Brain microvascular endothelial cell (primary cell): ENCODE data around the gene WDR27.

Experiments used
- DNase-seq: peaks from one replicate; pipeline ENCODE4 v3.0.0-alpha.2; 2020
- H3K27ac ChIP-seq: fragments of 250-450 bp; sonication (Bioruptor Pico); 2 replicates; pipeline ENCODE4 v1.5.1; 2020; ENCODE audit warnings: mild to moderate bottlenecking, moderate library complexity
- H3K27me3 ChIP-seq: fragments of 250-450 bp; sonication (Bioruptor Pico); replicated peaks from 2 replicates; pipeline ENCODE4 v1.5.1; 2020; ENCODE audit warnings: mild to moderate bottlenecking
- H3K36me3 ChIP-seq: fragments of 250-450 bp; sonication (Bioruptor Pico); replicated peaks from 2 replicates; pipeline ENCODE4 v1.5.1; 2020; ENCODE audit warnings: mild to moderate bottlenecking
- H3K4me3 ChIP-seq: 2 replicates; pipeline ENCODE4 v1.5.1; 2011; ENCODE audit warnings: low read depth, mild to moderate bottlenecking, control low read depth, low read length, moderate library complexity
- in situ Hi-C: cut with HindIII; loops from 2 replicates; pipeline ENCODE4 v1.10.0; 2017; ENCODE audit warnings: low sequenced_read_pairs, low pct_ligation_motif_present
- TF ChIP-seq, protein P1 (sequence below): IDR thresholded peaks from 2 replicates; pipeline ENCODE4 v1.5.1; 2011; ENCODE audit warnings: low read depth, mild to moderate bottlenecking, moderate library complexity, low read length, control low read depth, inconsistent platforms; ENCODE audit errors: missing control alignments

Gene WDR27

DNA sequence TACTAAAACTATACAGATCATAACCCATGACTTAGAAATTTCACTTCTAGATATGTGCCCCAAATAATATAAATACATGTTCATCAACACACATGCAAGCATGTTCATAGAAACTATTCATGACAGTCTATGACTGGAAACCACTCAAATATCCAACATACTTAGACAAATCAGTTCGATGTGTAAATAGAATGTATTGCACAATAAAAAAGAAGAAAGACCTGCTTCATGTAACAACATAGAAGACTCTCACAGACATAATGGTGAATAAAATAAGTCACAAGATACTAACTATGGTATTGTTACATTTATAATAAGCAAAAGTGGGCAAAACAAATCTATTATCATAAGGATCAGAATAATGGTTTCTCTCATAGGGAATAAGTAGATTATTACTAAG, 284.7 kb downstream of the WDR27 start:
- Histone ChIP-seq H3K27me3 (no peaks in the 10 kb centered on the region), H3K4me3 (no peak overlapping the region), H3K36me3 (no peaks in the 10 kb centered on the region), H3K27ac (no peak overlapping the region)
- DNase-seq, result no peak
- in situ Hi-C loops, result no loop called here
- TF ChIP-seq, protein P1, sequence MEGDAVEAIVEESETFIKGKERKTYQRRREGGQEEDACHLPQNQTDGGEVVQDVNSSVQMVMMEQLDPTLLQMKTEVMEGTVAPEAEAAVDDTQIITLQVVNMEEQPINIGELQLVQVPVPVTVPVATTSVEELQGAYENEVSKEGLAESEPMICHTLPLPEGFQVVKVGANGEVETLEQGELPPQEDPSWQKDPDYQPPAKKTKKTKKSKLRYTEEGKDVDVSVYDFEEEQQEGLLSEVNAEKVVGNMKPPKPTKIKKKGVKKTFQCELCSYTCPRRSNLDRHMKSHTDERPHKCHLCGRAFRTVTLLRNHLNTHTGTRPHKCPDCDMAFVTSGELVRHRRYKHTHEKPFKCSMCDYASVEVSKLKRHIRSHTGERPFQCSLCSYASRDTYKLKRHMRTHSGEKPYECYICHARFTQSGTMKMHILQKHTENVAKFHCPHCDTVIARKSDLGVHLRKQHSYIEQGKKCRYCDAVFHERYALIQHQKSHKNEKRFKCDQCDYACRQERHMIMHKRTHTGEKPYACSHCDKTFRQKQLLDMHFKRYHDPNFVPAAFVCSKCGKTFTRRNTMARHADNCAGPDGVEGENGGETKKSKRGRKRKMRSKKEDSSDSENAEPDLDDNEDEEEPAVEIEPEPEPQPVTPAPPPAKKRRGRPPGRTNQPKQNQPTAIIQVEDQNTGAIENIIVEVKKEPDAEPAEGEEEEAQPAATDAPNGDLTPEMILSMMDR, result no peak

DNA sequence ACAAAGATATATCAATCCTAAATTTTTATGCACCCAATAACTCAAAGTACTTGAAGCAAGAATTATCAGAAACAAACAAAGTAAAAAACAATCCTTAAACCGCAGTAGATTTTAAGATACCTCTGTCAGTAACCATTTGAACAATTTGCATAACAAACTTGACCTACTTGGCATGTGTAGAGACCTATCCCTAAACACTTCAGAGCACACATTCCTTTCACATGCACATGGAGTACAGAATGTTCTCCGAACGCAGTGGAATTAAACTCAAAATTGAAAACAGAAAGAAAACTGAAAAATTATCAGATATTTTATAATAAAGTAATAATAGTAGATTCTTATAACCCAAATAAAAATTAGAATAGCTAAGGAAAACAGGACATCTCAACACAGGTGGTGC, 285.6 kb downstream of the WDR27 start:
- H3K36me3 ChIP-seq, result no peaks in the 10 kb centered on the region
- in situ Hi-C loops, result no loop called here
- no peak for DNase-seq
- H3K27ac ChIP-seq, result no peak overlapping the region
- TF ChIP-seq, protein P1, result no peak
- no peak overlapping the region for H3K4me3 ChIP-seq
- H3K27me3 ChIP-seq, result no peaks in the 10 kb centered on the region

GRCh38 chr6:169415179-169415578, 286.6 kb downstream of the WDR27 start:
- no peak overlapping the region for H3K4me3 ChIP-seq
- no peaks in the 10 kb centered on the region for H3K27me3 ChIP-seq
- no peaks in the 10 kb centered on the region for H3K36me3 ChIP-seq
- DNase-seq, result no peak
- no peak overlapping the region for H3K27ac ChIP-seq
- TF ChIP-seq, protein P1, result no peak
- in situ Hi-C loops, result no loop called here

GRCh38 chr6:169411722-169412121, 290.1 kb downstream of the WDR27 start:
- in situ Hi-C loops, result no loop called here
- Histone ChIP-seq H3K27me3 (no peaks in the 10 kb centered on the region), H3K27ac (no peak overlapping the region), H3K36me3 (no peaks in the 10 kb centered on the region), H3K4me3 (no peak overlapping the region)
- no peak for DNase-seq
- TF ChIP-seq, protein P1, result no peak

GRCh38 chr6:169411296-169411695, 290.5 kb downstream of the WDR27 start:
- no peak for DNase-seq
- Histone ChIP-seq H3K27ac (no peak overlapping the region), H3K27me3 (no peaks in the 10 kb centered on the region), H3K36me3 (no peaks in the 10 kb centered on the region), H3K4me3 (no peak overlapping the region)
- in situ Hi-C loops, result no loop called here
- TF ChIP-seq, protein P1, result no peak

DNA sequence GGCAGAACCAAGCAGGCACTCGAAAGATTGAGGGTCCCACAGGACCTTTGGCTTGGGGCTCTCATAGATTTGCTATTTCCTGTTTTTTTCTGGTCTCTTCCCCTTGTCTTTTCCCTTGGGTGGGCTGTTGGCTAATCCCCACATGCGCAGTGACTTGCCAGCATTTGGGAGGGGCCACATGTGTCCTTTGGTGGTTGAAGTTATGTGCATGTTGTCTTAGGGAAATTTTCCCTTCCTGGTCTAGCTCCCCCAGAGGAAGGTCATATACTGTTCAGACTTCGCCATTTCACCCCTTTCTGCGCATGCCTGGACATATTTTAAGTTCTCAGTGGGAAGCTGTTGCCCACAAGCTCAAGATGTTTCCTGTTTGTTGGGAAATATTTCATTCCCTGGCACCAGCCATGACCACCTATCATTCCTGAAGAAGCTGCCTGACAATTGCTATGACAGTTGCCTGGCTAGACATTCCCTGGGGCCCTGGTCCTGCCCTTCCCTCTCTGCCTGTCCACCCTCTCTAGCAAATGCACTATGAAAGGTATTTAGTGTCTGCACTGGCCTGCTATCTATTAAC, 292.0 kb downstream of the WDR27 start:
- Histone ChIP-seq H3K4me3 (no peak overlapping the region), H3K27me3 (no peaks in the 10 kb centered on the region), H3K36me3 (no peaks in the 10 kb centered on the region), H3K27ac (no peak overlapping the region)
- TF ChIP-seq, protein P1, result no peak
- in situ Hi-C loops, result no loop called here
- DNase-seq, result no peak
